Right ventricle myocardium superior (tissue), 1 donor: ENCODE measurements around the gene KCNIP4. TPM values are rescaled to one million over a fixed set of nuclear protein-coding genes. Genes with fewer than 3 reads are reported as not detected.

Source experiments
- ATAC-seq: fragments of 200-7000 bp; cut with Tn5 transposase; one replicate; pipeline ENCODE4 v1.9.1; 2020; ENCODE audit warnings: mild to moderate bottlenecking; ENCODE audit not compliant: poor library complexity
- DNase-seq: peaks from one replicate; pipeline ENCODE4 v3.0.0-alpha.2; 2020
- intact Hi-C: fragments of 100-400 bp; cut with DNase I; formaldehyde crosslinking; loops from one replicate; pipeline ENCODE4 v1.11.2; 2022
- total RNA-seq: library from RNA; stranded (reverse); fragmentation: NEBNext Ultra II Directional; extraction: Animal tissue kit (Norgen Biotek cat#: 25700); gene quantifications from one replicate; pipeline ENCODE4 v1.2.1, GENCODE V29; 2021
- donor health status: DM: no; HTN: yes; CAD: no; lungs with severe emphysema.

The KCNIP4 gene
- total RNA-seq, 1 donor from 2014 or later = not detected

DNA sequence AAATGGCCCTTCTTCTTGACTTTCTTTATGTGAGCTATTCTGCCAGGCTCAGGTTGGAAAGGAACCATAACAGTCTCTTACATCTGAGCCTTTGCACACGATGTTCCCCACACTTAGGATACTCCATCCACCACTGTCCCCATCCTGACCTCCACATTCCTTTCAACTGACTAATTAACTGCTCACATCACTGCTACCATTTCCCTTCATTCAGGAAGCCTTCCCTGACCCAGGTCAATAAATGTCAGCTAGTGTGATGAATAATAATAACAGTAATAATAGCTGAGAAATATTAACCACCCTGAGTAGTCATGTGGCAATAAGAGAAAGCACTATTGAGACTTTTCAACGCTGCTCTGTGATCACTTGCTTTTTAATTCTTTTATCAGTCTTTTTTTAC lies 291.7 kb downstream of the KCNIP4 start:
- DNase-seq (no peak), ATAC-seq (no peak)
- intact Hi-C loops = no loop called here

DNA sequence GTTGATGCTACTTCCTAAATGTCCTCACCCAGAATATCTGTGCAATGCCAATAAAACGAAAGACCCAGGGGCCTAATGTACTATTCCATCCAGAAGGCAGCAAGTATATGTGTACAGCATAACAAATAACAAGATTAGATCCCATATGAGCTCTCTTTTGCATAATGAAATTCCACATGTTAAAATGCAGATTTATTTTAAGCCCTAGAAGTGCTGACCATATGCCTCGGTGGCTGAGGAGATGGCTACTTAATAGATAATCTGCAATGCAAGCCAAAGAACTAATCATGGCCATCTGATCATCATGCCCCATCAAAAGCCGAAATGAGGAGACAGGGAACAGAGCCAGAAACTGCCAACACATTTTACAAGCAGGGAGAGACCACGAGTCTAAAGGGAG lies 293.5 kb downstream of the KCNIP4 start:
- intact Hi-C loops = no loop called here
- DNase-seq (no peak), ATAC-seq (no peak)

DNA sequence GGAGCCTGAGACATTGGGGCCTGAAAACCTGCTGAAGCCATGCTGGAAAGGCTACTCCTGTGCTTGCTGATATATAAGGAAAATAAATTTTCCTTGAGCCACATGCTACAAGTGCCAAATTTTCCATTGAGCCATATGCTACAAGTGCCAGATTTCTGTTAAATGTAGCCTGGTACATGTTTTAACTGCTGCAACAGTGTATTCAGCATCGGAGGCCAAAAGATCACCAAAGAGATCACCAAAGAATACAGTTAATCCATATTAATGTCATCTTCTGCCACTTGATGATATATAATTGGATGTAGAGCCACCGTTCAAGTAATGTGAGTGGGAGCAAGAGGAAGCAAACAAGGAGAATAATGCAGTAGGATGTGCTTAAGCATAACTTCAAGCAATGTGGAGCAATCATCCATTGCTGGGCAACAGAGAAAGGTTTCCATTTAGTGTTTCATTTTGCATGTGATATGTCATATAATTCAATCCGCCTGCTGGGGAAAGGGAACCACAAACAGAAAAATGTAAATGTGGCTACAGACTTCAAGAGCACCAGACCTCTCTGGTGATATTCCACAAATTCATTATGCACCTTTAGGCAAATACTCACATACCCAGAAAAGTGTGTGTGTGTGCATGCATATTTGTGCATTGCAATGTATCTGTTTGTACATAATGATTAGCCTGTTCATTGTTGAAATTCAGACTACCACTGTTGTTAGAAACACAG lies 295.9 kb downstream of the KCNIP4 start:
- no peak for DNase-seq
- no peak for ATAC-seq
- intact Hi-C loops = no loop called here

DNA sequence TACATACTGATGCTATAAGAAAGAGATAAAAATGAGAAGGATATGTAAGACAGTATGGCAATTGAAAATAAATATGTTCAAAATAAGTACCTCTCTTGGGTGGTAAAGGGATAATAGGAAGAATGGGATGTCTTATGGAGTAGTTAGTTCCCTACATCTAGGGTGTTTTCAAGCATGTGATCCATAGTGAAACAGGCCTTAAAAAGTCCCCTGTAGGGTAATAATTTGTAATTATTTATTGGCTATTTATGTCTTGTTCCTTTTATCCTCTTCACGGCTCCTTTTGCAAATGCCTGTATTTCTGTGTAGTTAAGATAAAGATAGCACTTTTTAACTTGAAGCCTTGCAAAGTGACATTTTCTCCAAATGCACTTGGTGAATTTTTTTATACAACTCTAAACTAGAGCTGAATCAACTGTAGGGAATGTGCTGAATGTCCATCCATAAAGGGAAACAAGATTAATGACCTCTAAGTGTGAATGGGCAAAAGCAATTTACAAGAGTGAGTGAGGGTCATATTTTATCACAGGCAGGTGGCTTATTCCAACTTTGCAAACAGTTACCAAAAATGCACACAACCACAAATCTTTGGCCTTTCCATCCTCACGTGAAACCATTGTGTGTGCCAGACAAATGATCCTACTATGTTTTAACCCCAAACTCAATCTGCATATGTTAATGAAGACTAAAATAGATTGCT lies 299.0 kb downstream of the KCNIP4 start:
- intact Hi-C loops = no loop called here
- DNase-seq (no peak), ATAC-seq (no peak)

DNA sequence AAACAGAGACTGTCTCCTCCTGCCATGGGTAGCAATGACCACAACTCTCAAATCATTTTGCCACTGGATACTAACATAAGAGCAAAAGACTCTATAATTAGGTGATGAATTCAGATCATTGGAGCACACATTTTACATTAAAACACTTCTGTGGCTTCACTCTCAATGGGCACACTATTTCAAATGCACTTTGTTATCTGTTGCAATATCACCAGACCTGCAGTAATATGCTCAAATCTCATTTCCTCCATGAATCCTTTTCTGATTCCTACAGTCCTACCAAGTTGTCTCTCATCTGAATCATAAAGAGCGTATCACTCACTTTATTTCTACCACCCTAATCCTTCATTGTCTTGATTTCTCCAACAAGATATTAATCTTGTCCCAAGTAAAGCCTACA lies 302.8 kb downstream of the KCNIP4 start:
- no peak for DNase-seq
- no peak for ATAC-seq
- intact Hi-C loops = no loop called here

DNA sequence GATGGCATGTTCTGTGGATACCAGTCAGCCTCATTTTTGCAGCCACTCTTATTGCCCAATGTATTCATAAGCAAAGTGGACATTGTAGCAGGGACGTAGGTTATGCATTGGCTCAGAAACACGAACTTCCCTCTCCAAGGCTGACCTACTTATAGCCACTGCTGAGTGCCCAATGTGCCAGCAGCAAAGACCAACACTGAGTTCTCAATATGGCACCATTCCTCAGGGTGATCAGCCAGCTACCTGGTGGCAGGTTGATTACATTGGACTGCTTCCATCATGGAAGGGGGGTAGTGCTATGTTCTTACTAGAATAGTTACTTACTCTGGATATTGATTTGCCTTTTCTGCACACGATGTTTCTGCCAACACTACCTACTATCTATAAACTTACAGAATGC lies 306.9 kb downstream of the KCNIP4 start:
- intact Hi-C loops = no loop called here
- DNase-seq = no peak
- no peak for ATAC-seq

DNA sequence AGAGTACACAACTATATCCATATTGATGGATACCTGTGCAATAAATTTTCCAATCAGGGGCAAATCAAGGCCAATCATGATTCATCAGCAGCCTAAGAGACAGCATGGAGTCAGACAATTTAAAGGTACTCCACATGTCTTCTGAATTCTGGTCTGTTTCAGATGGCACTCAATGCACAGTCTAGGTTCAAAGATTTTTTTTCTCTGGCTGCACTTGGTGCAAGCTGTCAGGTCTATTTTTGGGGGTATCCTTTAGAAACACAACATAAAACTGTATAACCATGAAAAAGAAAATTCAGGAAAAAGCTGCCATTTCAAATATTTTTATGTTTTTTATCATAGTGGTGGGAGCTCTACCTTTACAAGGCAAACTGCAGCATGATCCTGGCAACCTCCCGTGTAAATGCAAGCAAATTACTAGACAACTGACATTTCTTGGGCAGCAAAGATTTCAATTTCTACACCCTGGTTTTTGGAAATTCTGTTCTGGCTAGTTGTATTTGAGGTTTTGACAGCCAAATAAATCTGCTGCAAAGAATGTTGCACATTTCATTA lies 310.3 kb downstream of the KCNIP4 start:
- ATAC-seq (no peak), DNase-seq (no peak)
- intact Hi-C loops = no loop called here

DNA sequence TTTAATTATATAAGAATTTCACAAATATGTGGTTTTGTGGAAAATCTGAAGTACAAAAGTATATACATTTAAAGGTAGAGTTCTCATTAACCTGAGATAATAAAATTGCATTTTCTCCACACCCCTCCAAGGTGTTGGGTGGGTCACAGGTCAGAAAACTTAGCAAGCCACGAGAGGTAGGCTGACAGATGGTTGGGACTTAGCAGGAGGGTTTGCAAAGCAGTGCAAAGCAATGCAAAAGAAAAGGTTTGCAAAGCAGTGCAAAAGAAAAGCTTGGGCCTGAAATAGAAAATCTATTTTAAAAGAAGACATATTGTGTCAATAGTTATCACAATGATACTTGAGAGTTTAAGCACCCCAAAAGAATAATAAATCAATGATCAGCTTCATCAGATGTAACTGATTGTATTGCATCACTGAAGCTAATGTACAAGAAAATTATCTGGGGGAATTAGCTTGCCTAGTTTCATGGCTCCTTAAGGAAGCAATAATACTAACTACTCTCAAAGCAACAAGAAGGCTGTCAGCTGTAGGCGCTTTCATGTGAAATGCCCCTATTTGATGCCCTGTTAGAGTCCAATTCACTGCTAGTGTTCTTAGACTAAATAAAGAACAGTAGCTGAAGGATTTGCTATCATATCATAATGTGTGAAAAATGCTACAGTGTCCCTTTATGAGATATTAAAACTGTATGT lies 319.5 kb downstream of the KCNIP4 start:
- no peak for DNase-seq
- intact Hi-C loops = no loop called here
- no peak for ATAC-seq

DNA sequence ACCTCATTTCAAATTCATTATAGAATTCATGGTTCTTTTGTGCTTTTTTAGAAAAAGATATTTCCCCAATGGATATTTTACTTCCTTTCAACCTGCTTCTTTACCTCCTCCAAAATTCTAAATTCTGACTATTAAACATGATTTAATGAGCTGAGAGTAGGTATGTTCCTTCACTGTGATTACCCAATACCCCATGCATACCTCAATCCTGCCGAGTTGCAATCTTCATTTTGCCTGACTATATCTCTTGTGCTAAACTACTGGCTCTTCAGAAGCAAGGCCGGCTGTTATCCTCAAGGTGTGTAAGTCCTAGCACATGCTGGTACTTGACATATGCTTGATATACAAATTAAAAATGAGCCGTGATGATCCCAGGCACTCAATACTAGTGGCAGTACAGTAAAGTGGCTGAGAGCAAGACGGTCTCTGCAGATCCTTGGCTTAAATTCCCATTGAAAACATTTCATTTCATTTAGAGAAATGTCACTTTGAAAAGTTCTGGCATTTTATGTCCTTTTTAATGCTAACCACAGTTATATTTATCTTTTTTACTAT lies 320.4 kb downstream of the KCNIP4 start:
- intact Hi-C loops = no loop called here
- no peak for ATAC-seq
- DNase-seq = no peak

DNA sequence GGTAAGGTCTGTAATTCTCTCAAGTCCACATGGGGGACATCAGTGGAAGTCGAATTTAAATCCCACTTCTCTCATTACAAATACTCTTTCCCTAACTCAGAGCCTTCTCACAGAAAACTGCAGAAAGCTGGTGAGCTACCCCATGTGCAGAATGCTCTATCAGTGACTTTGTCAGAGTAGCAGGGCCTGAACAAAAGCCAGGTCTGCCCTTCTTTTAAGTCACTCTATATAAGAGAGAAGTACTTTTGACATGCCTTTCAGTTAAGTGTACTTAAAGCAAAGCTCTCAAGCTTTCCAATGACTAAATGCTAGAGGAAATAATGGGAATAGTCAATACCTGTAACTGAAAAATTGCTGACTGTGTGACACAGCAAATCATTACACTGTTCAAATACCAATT lies 323.1 kb downstream of the KCNIP4 start:
- ATAC-seq (no peak), DNase-seq (no peak)
- intact Hi-C loops = no loop called here

DNA sequence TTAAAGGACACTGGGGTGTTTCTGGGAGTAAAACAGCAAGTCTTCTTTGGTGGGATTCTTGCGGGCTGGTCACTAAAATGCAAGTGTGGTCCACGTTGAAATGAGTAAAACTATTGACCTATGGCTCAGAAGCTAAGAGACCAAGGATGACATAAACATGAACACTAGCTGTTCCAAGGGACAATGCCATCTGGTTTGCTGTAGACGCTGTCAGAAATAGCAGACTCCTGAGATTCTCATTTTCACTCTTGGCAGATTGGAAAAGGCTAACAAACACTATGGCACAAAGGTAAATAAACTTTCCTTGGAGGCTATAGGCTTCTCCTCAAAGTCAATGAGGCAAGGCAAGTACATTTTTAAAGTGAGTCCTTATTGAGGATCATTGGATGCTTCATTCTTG lies 343.6 kb downstream of the KCNIP4 start:
- intact Hi-C loops = no loop called here
- DNase-seq = no peak
- ATAC-seq = no peak

DNA sequence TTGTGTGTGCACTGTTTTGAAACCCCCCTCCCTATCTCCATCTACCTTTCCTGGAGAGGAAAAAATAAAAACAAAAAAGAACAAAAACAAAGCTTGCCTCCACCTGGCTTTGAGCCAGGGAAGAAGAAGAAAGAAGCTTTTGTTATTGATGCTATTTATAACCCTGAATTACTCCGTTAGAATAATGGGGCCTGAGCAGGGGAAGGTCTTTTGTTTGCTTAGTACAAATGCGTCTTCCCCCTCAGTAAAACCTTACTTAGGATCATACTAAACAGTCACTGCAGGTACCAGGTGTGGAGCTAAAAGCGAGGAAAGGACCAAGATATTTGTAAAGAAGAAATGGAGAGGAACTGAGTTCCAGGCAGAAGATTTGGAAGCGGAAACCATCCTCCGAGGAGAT lies 352.1 kb downstream of the KCNIP4 start:
- no peak for DNase-seq
- no peak for ATAC-seq
- intact Hi-C loops = no loop called here

DNA sequence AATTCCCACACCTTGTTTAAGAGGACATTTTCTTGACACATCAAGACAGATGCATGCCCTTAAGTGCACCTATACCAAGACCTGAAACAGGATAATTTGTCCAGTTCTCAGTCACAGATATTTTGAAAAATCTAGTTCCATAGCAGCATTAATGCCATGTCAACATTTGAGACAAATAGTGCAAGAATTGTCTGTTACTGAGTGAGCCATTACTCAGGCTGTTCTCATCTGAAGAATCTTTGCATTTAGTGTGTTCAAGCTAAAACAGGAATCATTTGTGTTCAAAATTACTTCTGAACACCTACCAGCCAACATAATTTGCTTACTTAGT lies 354.9 kb downstream of the KCNIP4 start:
- ATAC-seq = no peak
- intact Hi-C loops = no loop called here
- DNase-seq = no peak

DNA sequence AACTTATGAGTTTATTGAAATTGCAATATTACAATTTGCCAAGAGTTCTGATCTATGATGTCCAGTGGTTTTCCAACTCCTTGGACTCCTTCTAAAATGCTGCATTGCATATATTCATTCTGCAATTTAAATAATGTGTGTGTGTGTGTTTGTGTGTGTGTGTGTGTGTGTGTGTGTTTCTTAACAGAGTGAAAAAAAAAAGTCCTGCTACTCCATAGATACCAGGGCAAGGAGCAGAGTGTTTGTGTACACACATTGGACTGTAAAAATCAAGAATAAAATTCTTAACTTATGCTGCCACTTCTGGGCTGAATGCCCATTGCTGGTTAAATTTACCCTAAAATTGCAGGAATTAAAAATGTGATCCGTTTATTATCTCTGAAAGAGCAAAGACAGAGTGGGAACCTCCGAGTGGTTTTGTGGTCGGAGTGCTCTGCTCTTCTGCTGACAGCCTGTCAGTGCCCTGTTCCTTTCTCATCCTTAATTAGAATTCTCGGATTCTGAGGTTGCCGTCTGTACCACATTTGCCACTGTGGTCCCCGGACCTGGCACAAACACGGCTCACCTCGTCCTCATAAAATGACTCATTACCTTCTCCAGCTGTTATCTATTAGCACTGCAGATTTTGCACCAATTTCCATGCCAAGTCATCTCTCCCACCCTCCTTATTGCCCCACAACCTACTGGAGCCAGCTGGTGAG lies 355.5 kb downstream of the KCNIP4 start:
- intact Hi-C loops = no loop called here
- DNase-seq (no peak), ATAC-seq (no peak)

DNA sequence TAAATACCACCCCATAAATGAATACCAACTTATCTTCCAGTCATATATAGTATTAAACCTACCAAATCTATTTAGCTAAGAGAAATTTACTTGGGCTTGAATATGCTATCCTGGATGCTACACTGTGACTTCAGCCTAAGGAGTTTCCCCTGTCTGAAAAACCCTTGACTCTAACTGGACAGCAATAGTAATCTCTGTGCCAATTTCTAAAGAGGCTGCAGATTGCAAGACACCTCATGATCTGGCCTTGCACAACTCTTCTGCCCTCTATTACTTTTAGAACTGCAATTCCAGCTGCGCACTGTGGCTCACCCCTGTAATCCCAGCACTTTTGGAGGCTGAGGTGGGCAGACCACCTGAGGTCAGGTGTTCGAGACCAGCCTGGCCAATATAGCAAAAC lies 371.5 kb downstream of the KCNIP4 start:
- intact Hi-C loops = no loop called here
- DNase-seq = no peak
- ATAC-seq = no peak

DNA sequence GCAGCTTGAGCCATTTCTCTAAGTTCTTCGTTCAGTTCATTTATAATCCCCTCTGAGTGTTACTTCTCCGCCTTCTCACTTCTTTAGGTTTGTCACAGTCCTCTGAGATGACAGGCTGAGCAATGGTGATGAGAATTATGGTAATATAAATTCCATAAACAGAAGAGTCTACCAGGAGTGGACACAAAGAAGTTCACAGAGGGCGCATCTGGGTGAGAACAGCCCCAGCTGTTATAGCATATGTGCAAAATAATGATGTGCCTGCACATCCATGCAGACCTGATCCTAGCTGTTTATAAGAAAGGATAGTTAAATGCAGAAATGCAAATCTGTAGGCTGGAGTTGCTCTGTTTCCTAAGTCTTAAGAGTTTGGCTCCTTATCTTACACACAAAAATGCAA lies 377.5 kb downstream of the KCNIP4 start:
- DNase-seq = no peak
- ATAC-seq = no peak
- intact Hi-C loops = no loop called here

DNA sequence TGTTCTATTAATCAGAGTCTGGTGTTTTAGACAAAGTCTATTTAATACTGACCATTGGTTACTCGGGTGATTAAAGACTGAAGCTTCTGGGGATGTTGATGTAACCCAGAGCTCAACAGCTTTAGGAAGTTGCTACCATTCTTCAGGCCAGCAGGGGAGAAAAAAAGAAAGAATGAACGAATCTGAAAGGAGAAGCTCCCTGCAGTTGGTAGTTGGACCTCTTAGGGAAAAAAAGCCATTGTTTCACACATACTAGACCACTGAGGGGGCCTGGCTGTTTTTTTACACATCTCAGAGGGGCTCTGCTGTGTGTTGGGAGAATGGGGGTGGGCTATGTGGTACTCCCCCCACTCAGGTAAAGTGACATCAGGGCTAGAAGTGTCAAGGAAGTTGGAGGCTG lies 378.9 kb downstream of the KCNIP4 start:
- DNase-seq = no peak
- intact Hi-C loops = no loop called here
- ATAC-seq = no peak

DNA sequence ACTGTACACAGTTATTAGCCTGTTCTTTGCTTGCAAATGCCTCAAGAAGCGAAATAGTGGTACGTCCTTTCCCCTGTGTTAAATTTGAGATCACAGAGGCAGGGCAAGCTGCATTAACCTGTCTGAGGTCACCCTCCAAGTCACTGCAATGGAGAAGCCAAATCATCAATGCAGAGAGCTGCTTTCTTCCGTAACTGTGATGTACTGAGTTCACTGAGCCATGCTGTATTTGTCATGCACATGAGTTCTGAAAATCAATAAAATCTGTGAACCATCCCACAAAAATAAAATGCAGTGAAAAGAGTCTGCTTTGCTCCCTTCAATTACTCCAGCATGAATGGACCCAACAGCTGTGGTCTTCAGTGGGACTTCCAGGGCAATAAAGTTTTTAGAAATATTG lies 393.5 kb downstream of the KCNIP4 start:
- ATAC-seq = no peak
- intact Hi-C loops = no loop called here
- no peak for DNase-seq

DNA sequence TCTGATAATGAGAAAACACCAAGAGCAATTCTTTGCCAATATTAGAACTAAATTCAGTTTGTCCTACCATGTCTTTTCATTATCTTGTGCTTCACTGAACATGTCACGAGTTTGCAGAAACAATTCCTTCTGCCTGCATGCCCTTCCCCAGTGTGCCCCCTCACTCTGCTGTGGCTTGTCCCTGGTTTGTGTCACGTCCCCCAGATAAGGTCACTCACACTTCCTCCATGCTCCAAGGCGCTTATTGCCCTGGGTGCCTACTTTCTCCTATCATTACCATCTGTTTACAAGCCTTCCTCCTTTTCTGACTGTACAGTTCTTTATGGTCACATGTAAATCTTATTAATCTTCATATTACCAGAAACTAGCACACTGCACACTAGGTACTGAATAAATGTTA lies 394.1 kb downstream of the KCNIP4 start:
- DNase-seq (no peak), ATAC-seq (no peak)
- intact Hi-C loops = no loop called here
